HG03460 (cell line): Measurements from ENCODE around the gene CTTNBP2.

Experiments used
- ATAC-seq: cut with Tn5 transposase; IDR thresholded peaks from one replicate; pipeline ENCODE4 v1.9.1; 2021; ENCODE audit not compliant: unreplicated experiment

Gene CTTNBP2, protein sequence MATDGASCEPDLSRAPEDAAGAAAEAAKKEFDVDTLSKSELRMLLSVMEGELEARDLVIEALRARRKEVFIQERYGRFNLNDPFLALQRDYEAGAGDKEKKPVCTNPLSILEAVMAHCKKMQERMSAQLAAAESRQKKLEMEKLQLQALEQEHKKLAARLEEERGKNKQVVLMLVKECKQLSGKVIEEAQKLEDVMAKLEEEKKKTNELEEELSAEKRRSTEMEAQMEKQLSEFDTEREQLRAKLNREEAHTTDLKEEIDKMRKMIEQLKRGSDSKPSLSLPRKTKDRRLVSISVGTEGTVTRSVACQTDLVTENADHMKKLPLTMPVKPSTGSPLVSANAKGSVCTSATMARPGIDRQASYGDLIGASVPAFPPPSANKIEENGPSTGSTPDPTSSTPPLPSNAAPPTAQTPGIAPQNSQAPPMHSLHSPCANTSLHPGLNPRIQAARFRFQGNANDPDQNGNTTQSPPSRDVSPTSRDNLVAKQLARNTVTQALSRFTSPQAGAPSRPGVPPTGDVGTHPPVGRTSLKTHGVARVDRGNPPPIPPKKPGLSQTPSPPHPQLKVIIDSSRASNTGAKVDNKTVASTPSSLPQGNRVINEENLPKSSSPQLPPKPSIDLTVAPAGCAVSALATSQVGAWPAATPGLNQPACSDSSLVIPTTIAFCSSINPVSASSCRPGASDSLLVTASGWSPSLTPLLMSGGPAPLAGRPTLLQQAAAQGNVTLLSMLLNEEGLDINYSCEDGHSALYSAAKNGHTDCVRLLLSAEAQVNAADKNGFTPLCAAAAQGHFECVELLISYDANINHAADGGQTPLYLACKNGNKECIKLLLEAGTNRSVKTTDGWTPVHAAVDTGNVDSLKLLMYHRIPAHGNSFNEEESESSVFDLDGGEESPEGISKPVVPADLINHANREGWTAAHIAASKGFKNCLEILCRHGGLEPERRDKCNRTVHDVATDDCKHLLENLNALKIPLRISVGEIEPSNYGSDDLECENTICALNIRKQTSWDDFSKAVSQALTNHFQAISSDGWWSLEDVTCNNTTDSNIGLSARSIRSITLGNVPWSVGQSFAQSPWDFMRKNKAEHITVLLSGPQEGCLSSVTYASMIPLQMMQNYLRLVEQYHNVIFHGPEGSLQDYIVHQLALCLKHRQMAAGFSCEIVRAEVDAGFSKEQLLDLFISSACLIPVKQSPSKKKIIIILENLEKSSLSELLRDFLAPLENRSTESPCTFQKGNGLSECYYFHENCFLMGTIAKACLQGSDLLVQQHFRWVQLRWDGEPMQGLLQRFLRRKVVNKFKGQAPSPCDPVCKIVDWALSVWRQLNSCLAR (N-terminal part only)

DNA sequence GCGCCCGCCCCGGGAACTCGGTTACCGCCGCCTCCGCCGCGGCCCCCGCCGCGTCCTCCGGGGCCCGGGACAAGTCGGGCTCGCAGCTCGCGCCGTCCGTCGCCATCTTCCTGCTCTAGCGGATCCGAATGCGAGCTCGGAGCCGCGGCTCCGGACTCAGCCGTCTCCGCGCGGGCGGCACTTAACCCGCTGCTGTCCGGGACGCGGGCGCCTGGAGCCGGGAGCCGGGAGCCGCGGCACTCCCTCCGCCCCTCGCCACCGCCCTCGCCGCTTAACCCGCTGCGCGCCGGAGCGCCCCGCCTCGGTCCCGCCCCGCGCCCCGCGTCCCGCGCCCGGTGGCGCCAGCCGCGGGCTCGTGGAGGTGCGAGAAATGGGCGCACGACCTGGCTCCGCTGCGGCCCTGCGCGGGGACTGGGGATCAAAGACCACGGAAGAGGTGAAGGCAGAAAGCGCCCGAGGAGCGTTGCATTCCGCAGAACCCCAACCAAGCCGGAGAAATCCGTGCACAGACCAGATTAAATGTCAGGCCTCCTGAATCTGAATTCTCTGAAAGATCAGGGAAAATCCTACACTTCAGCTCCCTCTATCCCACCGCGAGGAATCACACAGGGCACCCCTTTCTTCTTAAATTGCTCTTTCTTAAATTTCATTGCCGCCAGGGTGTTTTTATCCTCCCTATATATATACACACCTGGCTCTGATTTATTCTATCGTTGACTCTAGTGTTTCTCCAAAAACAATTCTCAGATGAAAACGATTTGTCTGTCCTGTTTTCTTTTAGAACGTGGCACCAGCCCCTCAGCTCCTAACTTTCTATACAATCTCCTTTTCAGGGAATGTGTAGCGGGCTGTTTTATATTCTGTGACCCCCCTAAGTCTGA is at the start of gene CTTNBP2:
Gene CTTNBP2 (minus strand): TSS at position 132 of the 881 bp plus-strand sequence. CDS start 26 bp downstream, at position 106.
- ATAC-seq, result no peak

DNA sequence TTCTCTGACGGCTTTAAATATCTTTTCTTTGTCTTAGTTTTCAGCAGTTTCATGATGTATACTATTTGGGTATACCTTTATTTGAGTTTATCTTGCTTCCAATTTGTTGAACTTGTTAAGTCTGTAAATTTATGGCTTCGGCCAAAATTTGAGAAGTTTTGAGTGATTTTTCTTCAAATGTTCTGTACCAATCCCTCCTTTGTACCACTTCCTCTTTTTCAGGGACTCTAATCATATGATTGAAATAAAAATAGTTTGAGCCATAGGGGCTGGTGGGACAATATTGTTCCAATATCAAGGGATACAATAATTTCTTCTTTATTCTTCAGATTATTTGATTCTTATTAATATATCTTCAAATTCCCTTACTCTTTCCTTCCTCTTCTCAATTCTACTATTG is 43.1 kb upstream of the CTTNBP2 start:
- no peak for ATAC-seq

DNA sequence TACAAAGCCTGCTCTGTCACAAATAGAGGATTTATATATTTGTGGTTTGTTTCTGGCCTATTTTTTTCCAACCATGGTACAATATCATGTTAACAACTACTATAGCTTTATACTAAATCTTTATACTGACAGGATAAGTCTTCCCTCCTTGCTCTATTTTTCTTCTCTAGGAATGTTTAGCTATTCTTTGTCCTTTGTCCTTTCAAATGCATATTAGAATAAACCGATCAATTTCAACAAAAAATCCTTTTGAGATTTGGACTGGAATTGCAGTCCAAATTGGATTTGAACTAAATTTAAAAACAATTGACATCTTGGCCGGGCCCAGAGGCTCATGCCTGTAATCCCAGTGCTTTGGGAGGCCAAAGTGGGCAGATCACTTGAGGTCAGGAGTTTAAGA is 39.2 kb upstream of the CTTNBP2 start:
- ATAC-seq, result no peak

DNA sequence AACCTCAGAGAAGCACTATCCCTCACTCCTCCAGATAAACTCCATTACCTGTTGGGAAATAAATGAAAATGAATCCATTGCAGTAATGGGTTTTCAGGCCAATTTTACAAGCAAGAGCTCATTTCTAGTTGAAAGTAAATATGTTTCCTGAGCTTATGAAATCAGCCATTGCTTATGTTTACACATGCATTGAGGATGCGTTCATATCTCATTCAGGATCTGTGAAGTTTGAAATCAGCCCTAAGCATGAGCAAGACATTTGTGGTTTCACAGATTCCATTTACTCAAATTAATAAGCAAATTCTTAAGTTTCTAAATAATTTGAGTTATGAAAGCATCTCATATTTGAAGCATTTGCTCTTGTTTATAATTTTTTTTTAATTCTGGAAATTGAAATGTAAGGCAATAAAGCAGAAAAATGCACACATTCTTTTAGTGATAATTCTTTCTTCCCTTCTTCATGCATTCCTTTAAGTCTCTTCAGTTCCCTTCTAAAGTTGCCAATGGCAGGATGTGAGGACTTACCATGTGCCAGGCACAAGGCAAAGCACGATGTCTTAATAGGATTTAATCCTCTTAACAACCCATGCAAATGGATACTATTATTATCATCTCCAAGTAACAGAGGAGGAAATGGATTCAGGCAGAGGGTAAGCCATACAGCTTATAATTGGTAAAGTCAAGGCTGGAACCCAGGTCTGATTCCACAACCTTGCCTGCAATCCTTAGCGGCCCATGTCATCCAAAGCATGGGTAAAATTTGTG is 35.0 kb upstream of the CTTNBP2 start:
- no peak for ATAC-seq

DNA sequence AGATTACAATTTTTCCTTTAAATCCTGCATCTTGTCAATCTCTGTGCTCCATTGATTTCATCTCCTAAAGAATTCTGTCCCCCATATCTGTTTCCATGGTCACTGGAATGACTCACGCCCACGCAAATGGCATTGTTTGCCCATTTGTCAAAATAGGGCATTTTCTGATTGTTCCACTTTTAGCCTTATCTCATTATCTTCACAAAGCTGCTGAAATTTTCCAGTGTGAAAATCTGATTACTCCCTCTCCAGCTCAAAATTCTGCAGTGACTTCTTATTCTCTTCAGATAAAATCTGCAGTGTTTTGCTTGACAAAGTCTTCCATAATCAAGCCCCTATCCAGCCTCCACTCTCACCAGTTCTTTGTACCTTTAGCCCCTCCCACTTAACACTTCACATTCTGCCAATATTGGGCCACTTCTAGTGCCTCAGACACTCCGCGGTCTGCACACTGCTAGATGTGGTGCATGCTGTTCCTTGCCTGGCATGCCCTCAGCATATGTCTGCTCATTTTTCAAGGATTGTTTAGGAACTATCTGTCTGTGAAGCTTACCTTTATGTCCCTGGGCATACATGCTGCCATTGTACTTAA is 33.9 kb upstream of the CTTNBP2 start:
- no peak for ATAC-seq

DNA sequence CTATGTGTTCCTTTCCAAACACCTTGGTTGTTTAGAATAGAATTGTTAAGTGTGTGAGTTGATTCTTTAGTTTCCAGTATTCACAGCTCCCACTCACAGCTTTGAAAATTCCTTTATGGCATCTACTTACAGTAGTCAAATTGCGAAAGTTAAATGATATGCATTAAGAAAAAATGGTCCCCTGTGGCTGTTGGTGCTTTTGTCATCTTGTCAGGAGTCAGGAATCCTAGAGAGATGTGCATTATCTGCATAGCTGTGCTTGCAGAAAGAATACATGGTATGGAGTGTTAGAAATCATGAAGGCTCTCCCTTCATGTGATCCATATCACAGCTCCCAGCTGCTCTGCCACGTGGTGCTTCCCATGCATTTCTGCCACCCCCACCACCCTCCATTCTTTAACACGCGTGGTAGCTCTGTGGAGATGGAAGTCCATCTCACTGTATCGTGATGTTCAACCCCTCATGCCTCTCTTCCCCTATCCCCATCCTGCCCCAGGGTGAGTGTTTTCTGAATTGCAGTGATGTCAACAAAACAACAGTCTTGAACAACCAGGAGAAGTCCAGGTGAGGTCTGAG is 29.2 kb upstream of the CTTNBP2 start:
- ATAC-seq, result no peak

DNA sequence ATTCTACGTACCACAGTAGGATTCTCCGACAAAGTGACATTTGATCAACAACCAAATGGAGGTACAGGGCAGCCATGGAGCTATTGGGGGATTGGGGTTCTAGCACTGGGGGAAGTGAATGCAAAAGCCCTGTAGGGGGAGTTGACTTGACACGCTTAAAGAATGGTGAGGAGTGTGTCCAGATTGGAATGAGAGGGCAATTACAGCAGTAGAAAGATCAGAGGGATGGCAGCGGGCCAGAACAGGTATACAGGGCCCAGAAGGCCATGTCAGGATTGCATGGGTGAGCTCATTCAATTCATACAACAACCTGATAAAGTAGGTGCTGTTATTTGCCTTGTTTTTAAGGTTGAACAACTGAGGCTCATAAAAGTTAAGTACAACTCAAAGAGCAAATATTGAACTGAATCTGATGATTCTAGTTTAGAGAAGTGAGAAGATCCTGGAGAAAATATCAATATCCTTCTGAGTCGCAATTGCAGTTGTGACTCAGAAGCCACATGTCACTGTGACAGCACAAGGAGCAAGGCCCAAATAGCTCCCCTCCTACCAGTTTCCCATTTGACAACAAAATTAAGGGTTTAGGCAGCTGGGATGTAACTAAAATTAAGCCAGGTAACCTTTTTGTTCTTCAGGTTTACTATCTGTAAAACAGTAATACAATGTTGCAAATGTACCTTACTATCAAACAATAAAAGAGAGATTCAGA is 28.0 kb upstream of the CTTNBP2 start:
- ATAC-seq, result no peak

DNA sequence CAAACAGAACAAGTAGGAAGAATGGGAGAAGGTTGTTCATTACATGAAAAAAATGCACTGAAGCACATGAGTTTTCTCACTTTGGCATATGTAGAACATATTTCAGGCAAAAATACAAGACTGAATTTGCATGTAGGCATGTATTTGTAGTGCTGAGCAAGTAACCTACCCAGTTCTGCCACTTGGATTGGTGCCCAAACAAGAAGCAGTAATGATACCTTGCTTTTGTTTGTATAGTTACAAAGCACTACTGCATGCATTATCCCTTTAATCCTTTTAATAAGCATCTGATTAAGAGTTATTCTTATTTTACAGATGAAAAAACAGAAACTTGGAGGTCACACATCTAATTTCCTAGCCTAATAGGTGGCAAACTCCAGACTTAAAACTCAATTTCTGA is 23.1 kb upstream of the CTTNBP2 start:
- ATAC-seq, result no peak

DNA sequence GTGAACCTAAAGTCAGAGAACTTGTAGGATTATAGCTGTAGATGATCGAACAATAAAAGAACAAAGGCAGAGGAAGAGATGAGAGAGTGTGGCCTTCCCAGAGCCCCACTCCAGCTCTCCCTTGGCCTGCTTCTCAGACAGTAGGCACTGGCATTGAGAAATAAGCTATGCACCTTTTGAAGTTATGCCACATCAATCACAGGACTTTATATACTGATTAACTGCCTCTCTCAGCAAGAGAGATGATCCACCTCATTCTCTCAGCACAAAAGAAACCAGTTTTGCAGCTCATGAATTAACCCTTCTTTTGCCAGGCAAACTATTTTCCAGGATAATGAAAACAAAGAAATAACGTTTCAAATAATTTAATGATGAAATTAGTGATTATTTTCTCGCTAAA is 22.0 kb upstream of the CTTNBP2 start:
- ATAC-seq, result no peak

DNA sequence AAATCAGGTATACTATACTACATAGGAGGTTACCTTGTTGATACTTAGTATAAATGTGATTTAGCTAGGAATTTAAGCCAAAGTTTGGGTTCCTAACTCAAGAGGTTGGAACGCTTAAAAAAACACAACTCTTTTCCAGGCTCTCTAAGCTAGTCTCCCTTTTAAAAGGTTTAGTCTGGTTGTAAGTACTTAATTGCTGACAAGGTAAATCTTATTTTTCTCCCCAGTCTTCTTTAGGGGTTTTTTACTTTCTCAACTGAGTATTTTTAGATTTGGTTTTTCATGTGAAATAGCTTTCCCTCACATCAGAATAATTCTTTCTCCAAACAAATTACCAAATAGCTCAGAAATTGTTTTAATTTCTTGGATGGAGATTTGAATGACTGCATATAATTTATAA is 20.8 kb upstream of the CTTNBP2 start:
- no peak for ATAC-seq

DNA sequence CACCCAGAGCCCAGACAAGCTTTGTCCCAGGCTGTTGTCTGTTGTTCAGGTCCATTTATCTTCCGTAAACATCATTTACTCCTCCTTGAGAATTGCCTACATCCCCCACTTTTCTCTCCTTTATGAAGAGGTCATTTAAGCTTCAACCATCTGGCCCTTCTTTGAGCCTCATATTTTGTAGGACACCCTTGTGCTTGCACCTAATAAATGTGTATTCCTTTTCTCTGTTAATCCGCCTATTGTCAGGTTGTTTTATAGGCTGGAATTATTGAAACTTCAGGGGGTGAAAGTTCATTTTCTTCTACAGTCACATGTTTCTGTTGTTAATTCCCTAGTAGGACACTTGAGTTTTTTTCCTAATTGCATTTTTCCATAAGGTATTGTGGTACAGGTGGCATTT is 19.6 kb upstream of the CTTNBP2 start:
- no peak for ATAC-seq

DNA sequence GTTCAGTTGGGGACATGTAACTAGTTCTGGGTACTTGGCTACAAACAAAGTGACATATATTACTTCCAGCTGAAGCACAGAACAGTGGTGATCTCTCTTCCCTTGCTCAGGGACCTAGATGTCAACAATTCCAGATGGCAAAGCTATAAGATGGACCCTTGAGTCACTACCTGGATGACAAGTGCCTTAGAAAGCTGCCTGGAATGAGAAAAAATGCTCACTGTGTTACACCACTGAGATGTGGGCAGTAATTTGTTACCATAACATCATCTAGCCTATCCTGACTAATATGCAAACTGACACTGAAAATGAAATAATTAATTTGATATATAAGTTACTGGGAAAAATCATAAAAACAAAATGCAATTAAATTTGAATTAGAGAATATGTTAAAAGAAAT is 16.4 kb upstream of the CTTNBP2 start:
- ATAC-seq, result no peak

DNA sequence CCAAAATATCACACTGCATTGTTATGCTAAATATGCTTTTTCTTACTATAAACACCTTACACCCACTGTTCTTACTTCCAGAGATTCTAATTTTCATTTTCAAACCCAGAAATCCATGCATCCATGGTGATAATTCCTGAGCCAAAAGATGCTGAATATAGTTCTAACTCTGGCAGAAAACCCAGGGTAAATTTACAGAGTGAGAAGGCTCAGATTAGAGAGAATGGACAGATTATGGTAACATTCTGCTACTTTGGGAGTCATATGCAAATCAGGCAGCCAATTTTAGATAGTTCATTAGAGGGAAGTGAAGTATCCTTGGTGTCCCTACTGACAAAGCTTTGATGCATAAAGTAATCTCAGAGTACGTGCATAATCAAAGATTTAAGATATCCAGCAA is 15.4 kb upstream of the CTTNBP2 start:
- no peak for ATAC-seq

DNA sequence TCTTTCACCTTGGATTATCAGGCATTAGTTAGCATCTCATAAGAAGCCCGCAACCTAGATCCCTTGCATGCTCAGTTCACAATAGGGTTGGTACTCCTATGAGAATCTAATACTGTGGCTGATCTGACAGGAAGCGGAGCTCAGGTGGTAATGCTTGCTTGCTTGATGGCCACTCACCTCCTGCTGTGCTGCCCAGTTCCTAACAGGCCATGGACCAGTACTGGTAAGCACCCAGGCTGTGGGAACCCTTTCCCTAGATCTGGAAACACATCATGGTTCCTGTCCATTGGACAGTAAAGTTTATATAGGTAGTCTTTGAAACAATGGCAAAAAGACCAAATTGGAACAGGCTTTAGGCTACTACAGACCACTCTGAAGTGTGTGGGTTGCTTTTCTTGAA is 9.4 kb upstream of the CTTNBP2 start:
- ATAC-seq, result no peak

DNA sequence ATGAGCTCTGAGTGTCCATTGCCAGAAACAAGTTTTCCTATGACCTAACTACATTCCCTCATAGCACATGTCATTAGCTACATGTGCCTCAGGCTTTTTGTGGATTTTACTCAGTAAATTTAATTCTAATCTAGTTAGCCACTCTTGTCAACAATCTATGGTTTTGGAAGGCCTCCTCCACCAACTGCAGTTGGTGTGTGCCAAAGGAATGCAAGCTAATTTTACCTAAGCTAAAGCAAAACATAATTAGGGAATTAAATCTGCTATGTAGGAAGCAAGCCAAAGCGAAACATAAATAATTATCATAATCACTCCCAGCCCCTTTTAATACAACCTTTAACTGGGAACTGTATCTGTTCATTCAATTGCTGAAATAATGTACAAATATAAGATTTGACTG is 3.5 kb upstream of the CTTNBP2 start:
- ATAC-seq, result no peak

DNA sequence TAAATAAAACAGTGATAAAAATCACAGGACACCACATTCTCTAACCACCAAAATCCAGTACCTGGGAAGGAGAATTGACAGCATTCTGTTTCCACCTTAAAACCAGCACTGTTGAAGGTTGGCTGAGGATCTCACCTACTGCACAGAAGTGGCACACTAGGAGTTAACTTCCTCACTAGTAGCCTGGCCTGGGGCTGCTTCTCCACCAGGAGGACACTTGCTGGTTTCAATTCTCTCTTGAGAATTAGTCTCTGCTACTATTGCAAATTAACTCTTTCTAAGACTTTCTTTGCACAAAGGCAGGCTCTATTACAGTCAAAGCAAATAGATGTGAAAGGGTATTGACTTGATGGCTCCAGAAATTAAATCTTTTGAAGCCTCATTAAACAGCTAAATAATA is 2.3 kb upstream of the CTTNBP2 start:
- no peak for ATAC-seq

DNA sequence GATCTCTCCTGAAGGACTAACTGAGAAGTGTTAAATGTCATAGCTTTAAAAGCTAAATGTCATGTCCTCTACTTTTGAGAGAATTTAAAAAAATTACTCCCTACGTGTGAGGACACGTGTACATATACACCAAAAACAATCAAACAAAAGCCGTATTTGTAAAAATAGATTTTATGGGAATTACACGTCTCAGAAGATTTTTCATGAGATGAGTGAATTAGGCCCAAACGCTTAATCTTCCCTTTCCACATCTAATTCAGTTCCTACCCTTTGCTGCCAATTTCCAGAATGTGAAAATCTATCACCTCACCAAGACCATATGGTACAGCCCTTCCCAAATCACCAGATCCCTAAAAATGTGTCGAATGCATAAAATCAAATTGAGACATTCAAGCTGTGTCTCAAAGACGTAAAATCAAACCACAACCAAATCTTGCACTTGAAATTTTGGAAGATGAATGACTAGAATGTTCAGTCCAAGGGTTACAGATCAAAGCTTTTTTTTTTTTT is 1.0 kb upstream of the CTTNBP2 start:
- no peak for ATAC-seq
